Rectal smooth muscle tissue (tissue), 1 donor: ENCODE results near the gene GLIS1.

Experiments used
- H3K27ac ChIP-seq: one replicate; pipeline ENCODE4 v1.7.0; 2013; ENCODE audit warnings: low read depth, low read length, inconsistent platforms
- H3K27me3 ChIP-seq: one replicate; pipeline ENCODE4 v1.7.0; 2013; ENCODE audit warnings: low read length; ENCODE audit not compliant: control insufficient read depth, insufficient read depth
- H3K36me3 ChIP-seq: one replicate; pipeline ENCODE4 v1.7.0; 2013; ENCODE audit warnings: low read length; ENCODE audit not compliant: control insufficient read depth, insufficient read depth
- H3K4me1 ChIP-seq: one replicate; pipeline ENCODE4 v1.7.0; 2013; ENCODE audit warnings: low read length; ENCODE audit not compliant: control insufficient read depth, insufficient read depth
- H3K4me3 ChIP-seq: one replicate; pipeline ENCODE4 v1.7.0; 2013; ENCODE audit warnings: low read length
- H3K9ac ChIP-seq: one replicate; pipeline ENCODE4 v1.7.0; 2013; ENCODE audit warnings: low read length

Gene GLIS1

DNA sequence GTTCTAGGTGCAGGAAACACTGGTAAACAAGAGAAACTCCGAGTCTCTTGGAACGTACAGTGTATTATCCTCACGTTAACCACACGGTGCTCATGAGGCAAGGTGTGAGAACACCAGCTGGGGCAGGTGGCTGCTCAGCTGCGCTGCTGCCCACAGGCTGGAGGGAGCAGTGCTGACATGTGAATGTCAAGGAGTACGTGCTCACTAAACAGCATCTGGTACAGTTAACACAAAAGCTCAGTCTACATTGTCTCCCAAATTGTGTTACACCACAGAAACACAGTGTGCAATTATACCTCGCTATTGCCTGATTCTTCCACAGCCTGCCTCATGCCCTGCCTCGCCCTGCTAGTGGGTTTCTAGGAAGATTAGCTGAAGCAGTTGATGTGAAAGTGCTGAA lies 138.4 kb downstream of the GLIS1 start:
- H3K9ac ChIP-seq, result no peak overlapping the region
- H3K27ac ChIP-seq, result no peak overlapping the region

DNA sequence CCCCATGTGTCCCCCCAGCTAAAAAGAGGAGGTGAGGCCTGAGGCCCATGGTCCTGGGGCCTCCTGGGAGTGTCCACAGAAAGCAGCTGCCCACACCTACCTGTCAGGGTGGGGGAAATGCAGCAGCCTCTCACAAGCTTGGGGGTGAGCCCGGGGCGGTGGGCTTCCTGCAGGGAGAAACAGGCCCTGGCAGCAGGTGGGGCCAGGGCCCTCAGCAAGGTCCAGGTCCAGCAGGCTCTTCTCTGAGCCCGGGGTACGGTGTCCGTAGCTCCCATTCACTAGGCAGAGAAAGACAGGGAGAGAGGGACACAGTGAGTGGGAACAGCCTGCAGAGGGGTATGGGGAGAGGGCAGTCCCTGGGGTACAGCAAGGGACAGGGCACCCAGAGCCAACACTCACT lies 139.0 kb downstream of the GLIS1 start:
- Histone ChIP-seq H3K9ac (no peak overlapping the region), H3K27me3 (no peaks in the 10 kb centered on the region), H3K4me1 (no peaks in the 10 kb centered on the region), H3K4me3 (no peak overlapping the region), H3K27ac (no peak overlapping the region), H3K36me3 (no peaks in the 10 kb centered on the region)

More for the DNA sequence above, 138.4 kb downstream of the GLIS1 start:
- Histone ChIP-seq H3K27me3 (no peaks in the 10 kb centered on the region), H3K4me1 (no peaks in the 10 kb centered on the region), H3K36me3 (no peaks in the 10 kb centered on the region), H3K4me3 (no peak overlapping the region)

DNA sequence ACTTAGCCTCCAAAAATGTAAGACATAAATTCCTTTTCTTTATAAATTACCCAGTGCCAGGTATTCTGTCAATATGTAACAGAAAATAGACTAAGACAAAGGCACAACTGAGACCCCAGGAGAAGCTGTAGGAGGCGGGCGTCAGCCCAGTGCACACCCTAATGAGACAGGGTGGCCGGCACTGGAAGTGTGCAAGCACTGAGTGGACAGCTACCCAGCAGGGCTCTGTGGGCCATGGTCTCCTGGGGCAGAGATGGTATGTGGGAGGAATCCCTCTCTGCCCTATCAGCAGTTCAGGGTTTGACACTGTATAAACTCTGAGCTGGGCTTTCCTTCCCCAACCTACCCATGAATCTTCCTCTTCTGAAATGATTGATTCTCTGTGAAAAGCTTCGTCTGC lies 139.5 kb downstream of the GLIS1 start:
- H3K27me3 ChIP-seq, result no peaks in the 10 kb centered on the region
- H3K9ac ChIP-seq, result no peak overlapping the region

DNA sequence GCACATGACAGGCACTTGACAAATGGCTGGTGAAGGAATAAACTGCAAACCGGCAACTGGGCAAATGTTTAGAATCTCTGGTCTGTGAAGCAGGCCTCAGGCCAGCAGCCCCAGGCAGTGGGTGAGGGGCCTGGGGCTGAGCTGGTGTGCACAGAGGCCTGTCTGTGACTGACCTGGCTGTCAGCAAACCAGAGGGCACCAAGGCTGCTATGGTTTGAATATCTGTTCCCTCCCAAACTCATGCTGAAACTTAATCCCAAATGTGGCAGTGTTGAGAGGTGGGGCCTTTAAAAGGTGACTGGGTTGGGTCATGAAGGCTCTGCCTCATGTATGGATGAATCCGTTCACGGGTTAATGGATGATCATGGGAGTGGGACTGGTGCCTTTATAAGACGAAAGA lies 140.0 kb downstream of the GLIS1 start:
- Histone ChIP-seq H3K36me3 (no peaks in the 10 kb centered on the region), H3K27me3 (no peaks in the 10 kb centered on the region), H3K27ac (no peak overlapping the region), H3K4me1 (no peaks in the 10 kb centered on the region), H3K9ac (no peak overlapping the region), H3K4me3 (no peak overlapping the region)

More for the DNA sequence above, 139.5 kb downstream of the GLIS1 start:
- no peak overlapping the region for H3K4me3 ChIP-seq
- no peaks in the 10 kb centered on the region for H3K4me1 ChIP-seq
- no peak overlapping the region for H3K27ac ChIP-seq
- no peaks in the 10 kb centered on the region for H3K36me3 ChIP-seq

DNA sequence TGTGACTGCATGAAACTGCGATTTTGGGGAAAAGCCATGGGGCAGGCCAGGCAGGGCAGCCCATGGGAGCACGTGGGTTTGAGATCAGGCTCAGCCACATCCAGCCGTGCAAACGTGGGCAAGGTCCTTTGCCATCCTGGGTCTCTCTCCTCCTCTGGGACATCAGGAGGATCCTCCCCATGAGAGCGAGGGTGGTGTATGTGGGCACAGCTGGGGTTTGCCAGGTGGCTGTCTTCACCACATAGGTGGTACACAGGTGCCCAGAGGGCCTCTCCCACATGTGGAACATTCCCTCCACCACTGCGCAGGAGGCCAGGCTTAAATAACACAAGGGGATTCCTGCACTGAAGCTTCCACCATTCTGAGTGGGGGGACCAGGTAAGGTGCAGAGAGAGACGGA lies 143.1 kb downstream of the GLIS1 start:
- no peak overlapping the region for H3K4me3 ChIP-seq
- no peaks in the 10 kb centered on the region for H3K36me3 ChIP-seq
- no peaks in the 10 kb centered on the region for H3K4me1 ChIP-seq
- no peaks in the 10 kb centered on the region for H3K27me3 ChIP-seq
- H3K9ac ChIP-seq, result no peak overlapping the region
- no peak overlapping the region for H3K27ac ChIP-seq

DNA sequence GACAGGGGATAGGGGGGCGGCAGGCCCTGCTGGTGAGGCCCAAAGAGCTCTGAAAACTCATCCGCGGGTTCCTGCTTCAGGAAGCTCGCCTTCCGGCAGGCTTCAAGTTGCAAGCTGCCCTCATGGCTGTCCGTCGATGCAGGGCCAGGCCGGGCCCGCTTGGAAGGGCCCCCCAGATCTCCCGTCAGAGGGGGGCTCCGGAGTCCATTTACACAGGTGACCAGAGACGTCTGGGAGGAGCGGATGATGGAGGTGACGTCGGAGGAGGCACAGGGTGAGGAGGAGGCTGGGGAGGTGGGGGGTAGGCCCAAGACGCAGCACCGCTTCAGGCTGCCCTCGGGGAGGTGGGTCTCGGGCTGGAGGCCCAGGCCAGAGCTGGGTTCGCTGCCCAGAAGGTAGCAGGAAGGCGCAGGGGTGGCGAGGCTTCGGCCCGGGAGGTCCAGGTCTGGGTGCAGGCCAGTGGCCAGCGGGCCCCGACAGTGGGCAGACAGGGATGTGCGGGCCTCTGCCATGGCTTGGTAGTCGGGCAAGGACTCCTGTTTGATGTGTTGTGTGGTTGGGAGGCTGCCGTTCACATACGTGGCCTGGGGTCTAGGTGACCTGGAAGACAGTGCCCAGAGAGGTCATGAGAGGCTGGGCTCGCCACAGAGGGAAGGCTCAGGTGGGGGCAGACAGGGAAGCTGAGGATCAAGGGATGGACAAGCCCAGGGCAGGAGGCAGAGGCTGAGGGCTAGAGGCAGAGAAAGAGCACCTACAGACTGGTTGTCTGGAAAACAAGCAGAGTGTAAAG lies 144.4 kb downstream of the GLIS1 start:
- no peaks in the 10 kb centered on the region for H3K36me3 ChIP-seq
- H3K9ac ChIP-seq, result no peak overlapping the region
- H3K4me3 ChIP-seq, result no peak overlapping the region
- H3K4me1 ChIP-seq, result no peaks in the 10 kb centered on the region
- no peak overlapping the region for H3K27ac ChIP-seq
- H3K27me3 ChIP-seq, result no peaks in the 10 kb centered on the region

DNA sequence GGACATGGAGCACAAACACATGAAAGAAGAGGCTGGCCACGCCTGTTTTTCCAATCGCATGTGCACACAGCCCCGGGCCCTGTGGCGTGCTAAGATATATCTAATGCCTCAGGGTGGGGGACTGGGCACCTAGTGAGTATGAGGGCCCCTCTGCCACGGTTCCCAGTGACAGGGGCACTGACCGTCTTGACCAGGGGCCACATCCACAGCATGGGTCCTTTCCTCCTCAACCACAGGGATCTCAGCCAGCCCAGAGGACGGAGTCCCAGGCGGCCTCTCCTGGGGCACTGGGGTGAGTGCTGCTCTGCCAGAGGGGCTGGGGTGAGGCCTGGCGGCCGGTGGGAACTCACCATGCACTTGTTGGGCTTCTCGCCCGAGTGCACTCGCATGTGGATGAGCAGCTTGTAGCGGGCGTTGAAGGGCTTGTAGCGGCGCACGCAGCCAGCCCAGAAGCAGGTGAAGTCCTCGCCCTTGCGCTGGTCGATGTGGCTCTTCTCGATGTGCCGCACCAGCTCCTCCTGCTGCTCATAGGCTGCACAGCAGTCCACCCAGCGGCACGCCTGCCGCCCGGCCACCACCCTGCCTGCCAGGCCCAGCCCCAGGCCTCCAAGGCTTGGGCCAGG lies 145.1 kb downstream of the GLIS1 start:
- H3K9ac ChIP-seq, result no peak overlapping the region
- H3K4me3 ChIP-seq, result no peak overlapping the region
- no peaks in the 10 kb centered on the region for H3K36me3 ChIP-seq
- no peak overlapping the region for H3K27ac ChIP-seq
- H3K27me3 ChIP-seq, result no peaks in the 10 kb centered on the region
- H3K4me1 ChIP-seq, result no peaks in the 10 kb centered on the region

DNA sequence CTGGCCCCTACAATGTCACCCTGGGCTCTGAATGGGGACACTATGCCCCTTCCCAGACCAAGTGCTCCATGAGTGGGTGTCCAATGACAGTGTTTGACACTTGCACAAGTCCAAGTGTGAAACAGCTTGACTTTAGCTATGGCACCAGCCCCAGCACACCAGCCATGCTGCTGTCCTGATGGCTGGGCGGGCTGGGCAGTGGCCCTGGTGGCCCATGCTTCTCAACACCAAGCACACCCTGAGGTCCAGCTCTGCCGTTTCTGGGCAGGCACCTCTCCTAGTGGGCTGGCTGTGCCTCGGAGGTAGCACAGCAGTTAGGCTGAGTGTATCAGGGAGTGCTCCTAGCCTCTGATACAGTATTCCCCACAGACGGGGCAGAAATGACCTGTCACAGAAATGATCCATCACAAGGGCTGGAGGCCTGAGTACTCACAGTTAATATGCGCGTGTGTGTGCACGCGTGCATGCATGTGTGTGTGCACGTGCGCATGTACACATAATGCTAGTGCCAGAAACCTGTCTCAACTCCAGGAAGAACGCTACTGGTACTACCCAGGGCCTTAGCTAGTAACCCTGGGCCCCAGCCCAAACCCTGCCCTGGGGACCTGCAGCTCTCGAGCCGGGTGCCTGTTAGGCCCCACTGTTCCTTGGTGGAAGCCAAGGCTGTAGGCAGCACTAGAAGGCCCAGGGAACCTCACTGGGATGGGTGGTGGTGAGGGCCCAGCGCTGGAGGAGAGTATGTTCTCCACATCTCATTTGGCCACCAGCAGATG lies 145.8 kb downstream of the GLIS1 start:
- Histone ChIP-seq H3K27me3 (no peaks in the 10 kb centered on the region), H3K36me3 (no peaks in the 10 kb centered on the region), H3K4me3 (no peak overlapping the region), H3K4me1 (no peaks in the 10 kb centered on the region), H3K27ac (no peak overlapping the region), H3K9ac (no peak overlapping the region)

DNA sequence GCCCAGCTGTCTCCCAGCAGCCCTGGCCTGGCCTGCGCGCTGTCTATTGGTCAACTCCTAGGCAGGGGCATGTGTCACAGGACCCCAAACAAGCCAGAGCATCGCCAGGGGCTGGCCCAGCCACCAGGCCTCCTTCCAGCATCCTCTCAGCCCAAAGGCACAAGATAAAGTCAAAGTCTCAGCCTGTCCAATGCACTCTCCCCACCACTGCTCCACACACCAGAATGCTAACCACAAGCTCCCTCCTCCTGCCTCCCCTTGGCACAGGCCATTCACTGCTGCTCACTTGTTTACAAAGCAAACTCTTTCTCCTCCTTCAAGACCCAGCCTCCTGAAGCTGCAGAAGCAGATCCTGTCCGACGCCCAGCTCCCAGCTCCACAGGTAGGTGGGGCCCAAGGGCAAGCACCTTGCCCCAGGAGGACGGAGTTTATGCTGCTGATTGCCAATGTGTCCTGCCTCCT lies 146.4 kb downstream of the GLIS1 start:
- Histone ChIP-seq H3K36me3 (no peaks in the 10 kb centered on the region), H3K27me3 (no peaks in the 10 kb centered on the region), H3K27ac (no peak overlapping the region), H3K4me3 (no peak overlapping the region), H3K4me1 (no peaks in the 10 kb centered on the region), H3K9ac (no peak overlapping the region)

DNA sequence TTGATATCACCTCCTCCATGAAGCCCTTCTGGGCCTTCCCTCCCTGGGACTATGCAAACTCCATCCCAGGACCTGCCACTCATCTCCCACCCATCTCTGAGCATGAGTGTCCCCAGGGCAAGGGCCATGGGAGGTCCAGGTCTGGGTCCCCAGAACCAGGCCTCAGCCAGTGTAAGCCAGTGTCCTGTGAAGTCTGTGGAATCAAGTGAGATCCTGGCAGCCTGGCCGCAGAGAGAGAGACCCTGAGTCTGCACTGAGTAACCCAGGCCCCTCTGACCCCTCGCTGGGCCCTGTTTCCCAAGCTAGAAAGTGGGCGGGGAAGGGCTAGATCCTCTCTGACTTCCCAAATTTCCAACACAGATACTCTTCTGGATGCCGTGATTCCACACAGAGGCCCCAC lies 147.0 kb downstream of the GLIS1 start:
- Histone ChIP-seq H3K27ac (no peak overlapping the region), H3K27me3 (no peaks in the 10 kb centered on the region), H3K36me3 (no peaks in the 10 kb centered on the region), H3K4me3 (no peak overlapping the region), H3K4me1 (no peaks in the 10 kb centered on the region), H3K9ac (no peak overlapping the region)

DNA sequence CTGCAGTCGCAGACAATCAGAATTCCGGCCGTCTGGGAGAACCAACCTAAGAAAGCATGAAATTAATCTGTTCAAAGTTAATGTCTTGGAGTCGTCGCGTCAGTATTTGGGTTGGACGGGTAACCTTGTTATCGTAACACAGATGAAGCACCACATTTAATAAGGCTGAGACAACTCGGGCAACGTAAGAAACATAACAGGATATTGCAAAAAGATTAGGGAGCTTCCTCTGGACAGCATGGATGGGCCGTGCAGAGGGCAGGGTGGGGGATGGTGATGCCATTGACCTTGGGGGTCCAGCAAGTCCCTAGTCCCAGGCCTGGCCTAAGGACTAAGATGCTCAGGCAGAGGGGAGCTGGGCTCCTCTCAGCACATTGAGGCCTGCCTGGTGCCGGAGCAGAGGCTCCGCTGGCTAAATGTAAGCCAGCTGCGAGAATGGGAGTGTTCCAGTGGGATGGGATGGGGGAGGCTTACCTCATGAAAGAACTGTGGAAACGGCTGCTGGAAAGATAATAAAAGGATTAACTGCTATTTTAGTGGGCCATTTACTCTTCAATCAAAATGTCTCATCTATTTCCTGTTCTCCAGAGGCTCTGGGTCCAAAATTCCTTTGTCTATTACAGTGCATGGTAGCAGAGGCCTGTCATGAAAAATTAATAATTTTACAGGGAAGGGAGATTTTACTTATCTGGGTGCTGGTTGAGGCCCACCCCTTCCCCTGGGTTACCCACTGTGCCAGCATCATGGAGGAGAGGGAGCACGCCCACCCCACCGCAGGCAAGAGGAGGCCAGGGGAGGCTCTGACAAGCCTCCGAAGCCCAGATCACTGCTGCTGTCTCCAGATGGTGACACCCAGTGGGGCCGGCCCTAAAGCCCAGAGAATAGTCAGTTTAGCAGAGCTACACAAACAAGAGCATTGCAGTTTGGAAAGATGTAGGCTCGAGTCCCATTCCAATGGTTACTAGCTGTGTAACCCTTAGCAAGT lies 148.1 kb downstream of the GLIS1 start:
- Histone ChIP-seq H3K4me1 (no peaks in the 10 kb centered on the region), H3K27ac (no peak overlapping the region), H3K9ac (no peak overlapping the region), H3K36me3 (no peaks in the 10 kb centered on the region), H3K4me3 (no peak overlapping the region), H3K27me3 (no peaks in the 10 kb centered on the region)

DNA sequence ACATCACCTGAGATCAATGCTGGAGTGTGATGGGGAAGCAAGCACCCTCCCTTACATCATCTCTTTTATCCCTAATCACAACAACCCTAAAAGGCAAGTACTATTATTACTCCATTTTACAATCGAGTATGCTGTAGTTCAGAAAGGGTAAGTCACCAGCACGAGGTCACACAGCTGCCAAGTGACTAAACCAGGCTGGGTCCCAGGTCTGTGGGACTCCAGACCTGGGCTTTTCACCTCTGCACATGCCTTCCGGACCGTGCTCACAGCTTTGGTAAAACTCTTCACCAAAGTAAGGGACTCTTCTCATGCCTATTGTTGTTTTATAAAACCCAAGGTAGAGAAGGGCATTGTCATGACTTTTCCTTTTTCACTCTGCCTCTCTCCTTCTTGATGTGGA lies 148.9 kb downstream of the GLIS1 start:
- H3K27ac ChIP-seq, result no peak overlapping the region
- H3K4me1 ChIP-seq, result no peaks in the 10 kb centered on the region
- no peak overlapping the region for H3K4me3 ChIP-seq
- no peak overlapping the region for H3K9ac ChIP-seq
- H3K27me3 ChIP-seq, result no peaks in the 10 kb centered on the region
- no peaks in the 10 kb centered on the region for H3K36me3 ChIP-seq
